HG03025 (cell line): ENCODE measurements around the gene ANKRD23.
"Not testable (repeated sequence)": the region's sequence is repeated elsewhere in the genome, so short reads cannot be mapped to it uniquely, and the experiment has no call there.

ENCODE experiments used
- ATAC-seq: cut with Tn5 transposase; IDR thresholded peaks from one replicate; pipeline ENCODE4 v1.9.1; 2021; ENCODE audit warnings: mild to moderate bottlenecking, moderate library complexity; ENCODE audit not compliant: unreplicated experiment, low FRiP score

Gene ANKRD23

DNA sequence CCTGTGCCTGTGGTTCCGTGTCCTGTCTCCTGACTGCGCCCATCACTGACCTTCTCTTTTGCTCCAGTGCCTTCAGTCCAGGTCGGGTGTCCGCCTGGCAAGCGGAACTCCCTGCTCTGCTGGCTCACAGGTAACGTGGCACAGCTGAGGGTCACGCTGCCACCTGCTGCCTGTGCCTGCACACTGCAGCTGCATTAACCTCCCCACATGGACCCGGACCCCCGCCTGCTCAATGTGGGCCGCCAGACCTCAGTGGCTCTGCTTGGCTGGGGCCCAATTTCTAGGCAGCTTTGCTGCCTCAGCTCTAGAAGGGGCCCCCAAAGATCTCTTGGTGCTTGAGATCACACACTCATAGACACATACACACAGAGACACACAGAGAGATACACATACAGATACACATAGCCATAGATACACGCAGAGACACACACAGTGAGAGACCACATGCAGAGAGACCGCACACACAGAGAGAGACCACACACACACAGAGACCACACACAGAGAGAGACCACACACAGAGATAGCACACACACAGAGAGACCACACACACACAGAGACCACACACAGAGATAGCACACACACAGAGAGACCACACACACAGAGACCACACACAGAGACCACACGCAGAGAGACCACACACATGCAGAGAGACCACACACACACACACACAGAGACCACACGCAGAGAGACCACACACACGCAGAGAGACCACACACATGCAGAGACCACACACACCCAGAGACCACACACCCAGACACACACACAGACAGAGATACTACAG is 42.6 kb downstream of the ANKRD23 start:
- ATAC-seq: no peak

DNA sequence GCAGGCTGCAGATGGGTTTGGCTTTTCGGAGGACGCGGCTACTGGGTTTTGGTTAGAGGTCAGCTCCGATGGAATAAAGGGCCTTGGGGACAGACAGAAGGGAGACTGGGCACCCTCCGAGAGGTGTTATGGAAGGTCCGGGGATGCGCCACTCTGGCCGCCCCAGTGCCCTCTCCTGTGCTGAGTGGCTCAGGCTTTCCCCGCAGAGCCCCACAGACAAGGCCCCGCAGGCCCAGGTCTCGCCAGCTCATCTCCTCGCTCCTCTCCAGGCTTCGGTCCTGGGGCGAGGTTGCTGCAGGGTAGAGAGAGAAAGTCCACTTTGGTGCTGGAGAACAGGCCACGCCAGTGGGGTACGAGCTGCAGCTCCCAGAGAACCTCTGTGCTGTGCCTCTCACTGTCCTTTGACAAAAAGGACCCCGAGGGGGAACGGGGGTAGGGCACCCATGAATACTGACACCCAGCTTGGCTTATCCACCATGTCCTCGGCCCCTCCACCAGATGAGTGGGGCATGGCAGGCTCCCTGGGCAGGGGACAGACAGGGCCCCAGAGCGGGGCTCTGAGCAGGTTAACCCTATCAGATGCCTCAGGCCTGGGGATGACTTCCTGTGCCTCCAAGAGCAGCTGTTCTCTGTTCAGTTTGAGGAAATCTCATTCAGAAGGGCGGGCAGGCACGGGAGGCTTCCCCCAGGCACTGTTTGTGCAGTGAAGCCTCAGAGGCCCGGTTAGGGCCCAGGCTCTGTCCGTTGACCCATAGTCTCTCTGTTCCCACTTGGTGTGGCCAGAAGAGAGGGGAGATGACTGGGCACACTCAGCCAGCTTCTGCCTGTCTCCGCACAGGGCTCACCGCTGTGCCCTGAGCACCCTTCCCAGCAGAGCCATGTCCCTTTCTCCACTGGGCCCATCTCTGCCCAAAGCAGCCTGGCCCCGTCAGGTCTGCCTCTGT is 43.5 kb downstream of the ANKRD23 start:
- ATAC-seq: no peak

DNA sequence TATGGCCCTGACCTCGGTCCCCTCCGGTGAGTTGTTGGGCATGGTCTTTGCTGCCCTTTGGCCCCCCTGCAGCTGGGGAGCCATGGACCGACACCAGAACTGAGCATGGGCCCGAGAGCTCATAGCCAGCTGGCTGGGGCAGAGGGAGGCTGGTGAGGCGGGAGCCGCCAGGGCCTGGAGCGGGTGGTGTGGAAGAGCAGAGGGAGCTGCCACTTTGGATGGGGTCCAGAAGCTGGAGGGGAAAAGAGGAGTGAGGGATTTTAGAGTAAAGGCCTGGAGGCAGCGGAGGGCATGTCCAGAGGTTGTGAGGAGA is 44.2 kb downstream of the ANKRD23 start:
- ATAC-seq: no peak

DNA sequence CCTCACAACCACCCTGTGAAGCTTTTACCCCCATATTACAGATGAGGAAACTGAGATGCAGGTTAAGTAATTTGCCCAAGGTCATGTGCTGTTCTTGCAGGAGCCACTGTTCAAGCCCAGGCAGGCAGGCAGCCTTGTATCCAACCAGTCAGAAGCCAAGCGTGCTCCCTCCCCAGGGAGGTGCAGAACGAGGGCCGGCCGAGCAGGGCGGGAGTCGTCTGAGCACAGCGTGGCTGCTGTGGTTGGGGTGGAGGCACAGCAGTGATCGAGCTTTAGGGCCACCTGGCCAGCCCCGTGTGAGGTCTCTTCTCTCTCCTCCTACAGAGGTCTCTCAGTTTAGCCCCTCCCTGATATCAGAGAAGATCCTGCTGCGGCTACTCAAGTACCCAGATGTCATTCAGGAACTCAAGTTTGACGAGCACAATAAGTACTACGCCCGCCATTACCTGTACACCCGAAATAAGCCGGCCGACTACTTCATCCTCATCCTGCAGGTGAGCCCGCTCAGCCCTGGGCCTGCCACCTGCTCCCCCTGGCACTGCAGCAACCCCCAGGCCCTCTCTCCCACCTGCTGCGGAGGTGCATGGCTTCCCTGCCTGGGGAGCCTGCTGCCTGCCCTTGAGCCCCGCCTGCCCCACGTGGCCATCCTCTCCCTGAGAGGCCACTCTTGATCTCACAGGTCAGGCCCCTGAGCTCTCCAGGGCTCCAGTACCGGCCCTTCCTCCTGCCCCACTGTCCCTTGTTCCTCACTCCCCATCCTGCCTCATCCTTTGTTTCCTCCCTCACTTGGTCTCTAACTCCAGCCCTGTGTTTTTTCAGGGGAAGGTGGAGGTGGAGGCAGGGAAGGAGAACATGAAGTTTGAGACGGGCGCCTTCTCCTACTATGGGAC is 44.8 kb downstream of the ANKRD23 start:
- ATAC-seq: no peak

DNA sequence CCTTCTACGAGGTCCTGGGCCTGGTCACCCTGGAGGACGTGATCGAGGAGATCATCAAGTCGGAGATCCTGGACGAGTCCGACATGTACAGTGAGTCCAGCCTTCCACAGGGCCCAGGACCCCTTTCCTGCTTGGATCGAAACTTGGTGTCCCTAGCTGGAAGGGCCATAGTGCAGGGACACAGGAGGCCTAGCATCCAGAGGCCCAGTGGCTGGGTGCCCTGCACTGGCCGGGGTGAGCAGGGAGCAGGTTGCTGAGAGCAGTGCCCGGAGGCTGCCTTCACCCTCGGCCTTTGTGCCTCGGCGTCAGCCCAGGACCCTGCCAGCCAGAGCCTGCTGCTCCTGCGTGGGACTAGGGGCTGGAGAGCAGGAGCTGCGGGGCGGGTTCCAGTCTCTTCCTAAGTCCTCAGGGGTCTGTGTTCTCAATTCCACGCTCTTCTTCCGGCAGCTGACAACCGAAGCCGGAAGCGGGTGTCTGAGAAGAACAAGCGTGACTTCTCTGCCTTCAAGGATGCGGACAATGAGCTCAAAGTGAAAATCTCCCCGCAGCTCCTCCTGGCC is 46.7 kb downstream of the ANKRD23 start:
- ATAC-seq: no peak

DNA sequence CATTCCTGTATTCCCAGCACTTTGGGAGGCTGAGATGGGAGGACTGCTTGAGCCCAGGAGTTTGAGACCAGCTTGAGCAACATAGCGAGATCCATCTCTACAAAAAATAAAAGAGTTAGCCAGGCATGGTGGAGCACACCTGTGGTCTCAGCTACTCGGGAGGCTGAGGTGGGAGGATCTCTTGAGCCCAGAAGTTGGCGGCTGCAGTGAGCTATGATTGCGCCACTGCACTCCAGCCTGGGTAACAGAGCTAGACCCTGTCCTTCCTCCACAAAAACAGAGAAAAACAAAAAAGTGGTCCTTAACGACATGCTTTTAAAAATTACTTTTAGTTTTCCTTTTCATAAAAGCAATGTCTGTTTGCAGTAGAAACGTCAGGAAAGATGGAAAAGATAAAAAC is 47.3 kb downstream of the ANKRD23 start:
- not testable (repeated sequence) for ATAC-seq

DNA sequence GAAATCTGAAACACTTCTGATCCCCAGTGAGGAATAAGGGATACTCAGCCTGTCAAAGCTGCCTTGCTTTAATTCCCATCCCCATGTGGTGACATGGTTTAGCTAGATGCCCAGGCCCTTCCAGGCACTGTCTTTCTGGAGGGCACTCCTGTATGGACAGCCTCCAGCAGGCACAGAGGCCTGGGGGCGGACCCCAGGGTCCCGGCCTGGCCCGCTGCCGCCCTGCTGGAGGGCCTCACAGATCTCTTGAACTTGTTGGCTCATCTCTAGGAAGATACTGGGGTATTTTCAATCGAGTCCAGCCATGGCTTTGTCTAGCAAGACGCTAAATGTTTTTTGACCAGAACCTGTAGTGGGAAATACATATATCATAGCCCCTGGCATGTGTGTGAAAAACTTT is 48.7 kb downstream of the ANKRD23 start:
- ATAC-seq: no peak

DNA sequence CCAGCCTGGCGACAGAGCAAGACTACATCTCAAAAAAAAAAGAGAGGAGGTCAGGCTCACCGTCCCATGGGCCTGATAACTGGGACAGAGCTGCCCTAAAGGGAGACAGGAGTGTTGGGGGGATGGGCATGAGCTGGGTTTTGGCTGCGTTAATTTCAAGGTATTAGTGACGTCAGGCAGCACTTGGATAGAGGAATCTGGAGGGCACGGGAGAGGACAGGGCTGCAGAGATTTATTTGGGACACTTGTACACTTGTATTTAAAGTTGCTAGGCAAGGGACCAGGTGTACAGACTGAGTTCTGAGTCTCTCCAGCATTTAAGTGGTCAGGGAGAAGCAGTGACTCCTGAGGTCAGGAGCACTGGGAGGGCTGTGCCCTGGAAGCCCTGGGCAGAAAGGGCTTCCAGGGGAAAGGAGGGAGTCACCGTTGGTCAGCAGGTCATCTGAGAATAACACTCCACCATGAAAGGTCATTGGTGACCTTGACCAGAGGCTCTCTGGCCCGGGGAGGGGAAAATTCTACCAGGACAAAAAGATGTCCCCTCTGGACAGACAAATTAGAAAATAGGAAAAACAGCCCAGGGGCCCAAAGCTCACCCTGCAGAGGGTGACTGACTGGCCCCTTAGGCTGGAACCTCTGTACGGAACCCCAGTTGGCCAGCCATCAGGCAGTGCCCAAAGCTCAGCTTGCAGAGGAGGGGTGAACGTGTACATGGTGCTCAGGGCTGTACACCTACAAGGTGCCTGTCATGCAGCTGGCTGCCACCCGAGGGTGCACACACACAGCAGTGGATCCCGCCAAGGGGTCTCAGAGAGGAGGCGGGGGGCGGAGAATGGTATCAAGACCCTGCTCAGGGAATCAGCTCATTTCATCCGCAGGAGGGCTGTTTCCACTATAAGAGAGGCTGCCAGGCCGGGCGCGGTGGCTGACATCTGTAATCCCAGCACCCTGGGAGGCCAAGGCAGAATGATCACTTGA is 50.8 kb downstream of the ANKRD23 start:
- no peak for ATAC-seq

DNA sequence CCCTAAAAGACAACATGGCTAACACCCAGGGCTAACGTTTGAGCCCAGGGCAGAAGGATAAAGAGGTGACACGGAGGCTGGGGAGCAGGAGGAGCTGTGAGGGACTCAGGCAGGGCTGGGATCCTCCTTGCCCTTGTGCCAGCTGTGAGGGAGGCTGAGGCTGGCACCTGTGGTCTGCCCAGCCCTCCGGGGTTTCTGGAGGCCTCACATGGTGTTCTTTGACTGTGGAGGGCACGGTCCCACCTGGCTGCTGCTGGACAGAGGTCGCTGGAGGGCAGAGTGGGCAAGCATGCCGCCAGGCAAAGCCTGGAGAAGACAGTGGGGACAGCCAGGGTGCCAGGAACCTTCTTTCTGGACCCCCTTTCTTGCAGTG is 54.6 kb downstream of the ANKRD23 start:
- ATAC-seq: no peak

DNA sequence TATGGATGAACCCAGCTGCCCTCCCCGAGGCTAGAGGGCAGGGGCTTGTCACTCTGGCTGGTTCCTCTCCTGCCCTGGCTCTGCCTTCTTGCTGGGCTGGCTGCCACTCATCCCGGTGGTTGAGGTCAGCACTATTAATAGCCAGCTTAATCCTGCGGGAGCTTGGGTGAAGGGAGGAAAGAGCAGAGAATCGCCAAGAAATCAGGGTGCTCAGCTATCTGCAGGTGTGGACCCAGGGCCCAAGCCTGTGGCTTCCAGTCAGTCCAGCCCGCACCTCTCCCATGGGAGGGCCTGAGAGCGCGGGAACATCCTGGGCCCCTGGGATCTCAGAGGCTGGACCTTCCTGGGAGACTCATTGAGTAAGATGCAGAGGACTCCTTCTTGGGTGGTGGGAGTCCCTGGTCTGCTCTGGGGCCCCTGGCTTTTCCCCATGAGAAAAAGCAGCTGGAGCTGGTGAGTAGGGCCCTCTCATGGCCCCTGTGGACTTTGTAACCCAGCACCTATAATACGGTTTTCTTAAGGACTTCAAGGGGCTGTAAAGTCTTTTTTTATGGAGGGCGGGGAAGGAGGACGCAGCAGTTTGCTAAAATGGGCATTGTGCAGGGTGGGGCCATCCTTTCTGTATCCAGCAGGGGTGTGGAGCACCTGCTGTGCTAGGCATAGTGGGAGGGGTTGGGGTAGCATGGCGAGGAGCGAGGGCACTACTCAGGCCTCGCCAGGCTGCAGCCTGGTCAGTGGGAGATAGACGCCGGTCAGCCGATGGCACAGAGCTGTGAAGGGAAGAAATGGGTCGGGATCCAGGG is 55.2 kb downstream of the ANKRD23 start:
- ATAC-seq: no peak
